ENCODE results near the gene CHD5.

- TF ChIP-seq POLR2A (IDR thresholded peaks at IDR 0.05; ENCODE audit: low read depth, low read length) = no peak
- TF ChIP-seq TAF1 (IDR thresholded peaks at IDR 0.05; ENCODE audit: low read depth, low read length) = no peak
- TF ChIP-seq POU2F2 (IDR thresholded peaks at IDR 0.05; ENCODE audit: low read depth, low read length) = peak; percentile 9; the same call in 1 of the 2 replicates
- no peak for TF ChIP-seq POLR2AphosphoS5 (IDR thresholded peaks at IDR 0.05; ENCODE audit: low read depth, low read length)
Observed at GRCh38 chr1:6212193-6212959, 32.3 kb upstream of the CHD5 start.

All from GM12891 (cell line).